GM18861 (cell line): ENCODE measurements around the gene SDK2.

Experiments used
- ATAC-seq: cut with Tn5 transposase; IDR thresholded peaks from one replicate; pipeline ENCODE4 v1.9.1; 2021; ENCODE audit not compliant: unreplicated experiment

SDK2 gene

DNA sequence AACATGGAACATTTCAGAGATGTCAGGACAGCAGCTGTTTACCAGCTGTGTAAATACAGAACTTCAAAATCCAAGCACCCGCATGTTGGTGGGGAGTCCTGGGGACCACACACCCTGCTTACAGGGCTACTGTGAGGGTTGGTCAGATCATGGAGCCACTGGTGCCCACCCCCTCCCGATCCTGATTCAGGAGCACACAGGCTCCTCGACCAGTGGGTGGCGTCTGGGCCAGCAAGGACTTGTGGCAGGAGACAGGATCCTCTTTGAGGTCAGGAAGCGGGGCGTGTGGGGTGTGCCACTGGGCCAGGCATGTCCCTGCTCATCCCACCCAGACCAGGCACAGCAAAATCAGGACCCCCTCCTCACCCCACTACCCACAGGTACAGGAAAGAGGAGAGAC, 83.6 kb downstream of the SDK2 start:
- no peak for ATAC-seq

DNA sequence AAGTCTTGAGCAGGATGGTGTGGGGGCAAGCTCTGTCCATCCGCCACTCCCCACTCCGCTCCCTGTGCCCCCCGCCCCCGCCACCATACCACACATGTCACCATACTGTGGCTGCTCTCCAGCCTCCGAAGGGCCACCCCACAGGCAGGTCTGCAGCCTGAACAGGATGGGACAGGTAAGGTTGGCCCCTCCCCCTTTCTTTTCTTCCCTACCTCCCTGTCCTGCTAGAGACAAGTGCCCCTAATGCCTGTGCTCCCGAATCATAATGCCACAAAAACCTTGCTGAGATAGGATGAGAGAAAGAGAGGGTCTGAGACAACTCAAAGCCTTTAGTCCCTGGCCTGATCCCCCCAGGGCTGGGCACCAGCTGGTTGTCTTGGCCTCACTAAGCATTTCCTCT, 84.7 kb downstream of the SDK2 start:
- no peak for ATAC-seq

DNA sequence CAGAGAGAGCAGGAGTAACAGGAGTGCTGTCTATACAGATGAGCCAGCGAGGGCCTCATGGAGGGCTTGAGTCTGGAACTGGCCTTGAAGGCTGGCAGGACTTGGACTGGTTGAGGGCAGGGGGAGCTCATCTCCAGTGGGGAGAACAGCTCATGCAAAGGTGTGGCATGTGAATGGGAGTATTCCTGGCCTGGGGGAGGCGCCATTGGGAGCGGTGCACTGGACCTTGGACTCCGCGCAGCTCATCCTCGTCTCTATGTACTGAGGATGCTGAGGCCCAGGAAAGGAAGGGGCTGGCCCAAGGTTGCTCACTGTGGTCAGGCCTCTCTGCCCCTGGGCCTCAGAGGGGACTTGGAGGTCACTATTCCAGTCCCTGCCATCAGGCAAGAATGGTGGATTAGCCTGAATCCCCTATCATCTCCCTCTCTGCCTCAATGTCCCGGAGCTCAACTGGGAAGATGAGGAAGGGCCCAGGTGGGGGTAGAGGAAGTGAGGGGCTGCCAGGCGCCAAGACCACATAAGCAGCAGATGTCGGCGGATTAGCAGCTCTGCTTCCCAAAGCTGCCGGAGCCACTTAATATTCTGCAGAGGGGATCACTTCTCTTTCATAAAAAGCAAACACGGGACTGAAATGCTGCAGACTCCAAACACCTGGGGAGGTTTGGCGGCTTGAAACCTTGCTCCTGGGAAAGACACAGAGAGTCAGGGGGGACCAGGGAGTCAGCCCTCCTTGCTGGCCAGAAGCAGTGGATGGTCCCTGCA, 88.9 kb downstream of the SDK2 start:
- no peak for ATAC-seq

DNA sequence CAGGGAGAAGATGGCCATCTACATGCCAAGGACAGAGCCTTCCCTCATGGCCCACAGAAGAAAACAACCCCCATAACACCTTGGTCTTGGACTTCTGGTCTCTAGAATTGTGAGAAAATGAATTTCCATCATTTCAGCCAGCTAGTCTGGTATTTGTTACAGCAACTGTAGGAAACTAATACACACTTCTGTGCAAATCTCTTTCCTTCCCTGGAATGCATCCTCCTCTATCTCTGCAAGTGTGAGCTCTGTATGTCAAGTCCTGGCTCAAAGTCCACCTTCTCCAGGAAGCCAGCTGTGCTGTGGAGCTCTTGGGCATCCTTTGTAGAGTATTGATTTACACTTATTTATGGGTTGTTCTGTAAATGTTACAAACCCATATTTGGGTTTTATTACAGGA, 89.7 kb downstream of the SDK2 start:
- ATAC-seq: no peak

DNA sequence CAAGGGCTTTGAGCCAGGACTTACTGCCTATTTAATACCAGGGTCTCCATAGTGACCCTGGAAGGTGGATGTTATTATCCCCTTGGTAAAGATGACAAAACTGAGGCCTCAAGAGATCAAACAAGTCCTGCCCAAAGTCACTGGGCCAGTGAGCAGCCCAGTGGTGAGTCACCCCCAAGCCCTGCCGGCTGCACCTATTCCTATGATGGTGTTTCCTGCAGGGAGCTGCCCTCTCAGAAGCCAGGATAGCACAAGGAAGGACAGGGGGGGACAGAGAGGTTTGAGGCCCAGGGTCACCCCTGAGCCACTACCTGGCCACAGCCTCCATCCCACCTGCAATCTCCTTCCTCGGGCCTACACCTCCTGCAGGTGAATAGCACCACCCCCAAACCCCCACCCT, 90.9 kb downstream of the SDK2 start:
- no peak for ATAC-seq

DNA sequence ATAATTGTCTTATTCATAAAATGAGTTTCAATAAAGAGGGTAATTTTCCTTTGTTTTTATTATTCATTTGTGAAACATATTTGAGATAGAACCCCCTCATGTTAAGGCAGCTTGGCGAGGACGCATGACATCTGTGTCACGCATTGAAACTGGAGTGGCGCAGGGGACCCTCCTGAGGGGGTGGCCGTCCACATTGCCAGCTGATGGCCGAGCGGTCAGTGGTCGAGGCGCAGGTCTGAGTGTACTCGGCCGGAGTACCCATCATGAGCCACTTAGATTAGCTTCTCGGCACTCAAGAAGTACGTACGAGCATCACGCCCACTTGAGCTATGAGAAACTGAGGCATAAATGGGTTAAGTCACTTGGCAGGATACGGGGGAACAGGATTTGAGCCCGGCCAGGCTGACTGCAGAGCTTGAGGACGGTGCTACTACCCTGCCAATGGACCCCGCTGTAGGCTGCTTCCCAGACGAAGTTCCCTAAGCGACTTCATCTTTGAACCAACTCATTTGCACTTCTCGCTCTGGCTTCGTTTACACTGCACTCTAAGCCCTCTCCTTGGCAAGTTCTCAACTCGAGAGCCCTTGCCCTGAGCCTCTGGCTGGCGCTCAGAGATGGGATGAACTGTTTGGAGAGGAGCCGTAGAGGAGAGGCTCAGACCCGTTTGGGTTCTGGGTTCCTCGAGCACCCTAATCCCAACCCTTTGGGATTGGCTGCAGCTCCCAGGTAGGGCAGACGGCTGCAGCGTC, 91.8 kb downstream of the SDK2 start:
- ATAC-seq: no peak

DNA sequence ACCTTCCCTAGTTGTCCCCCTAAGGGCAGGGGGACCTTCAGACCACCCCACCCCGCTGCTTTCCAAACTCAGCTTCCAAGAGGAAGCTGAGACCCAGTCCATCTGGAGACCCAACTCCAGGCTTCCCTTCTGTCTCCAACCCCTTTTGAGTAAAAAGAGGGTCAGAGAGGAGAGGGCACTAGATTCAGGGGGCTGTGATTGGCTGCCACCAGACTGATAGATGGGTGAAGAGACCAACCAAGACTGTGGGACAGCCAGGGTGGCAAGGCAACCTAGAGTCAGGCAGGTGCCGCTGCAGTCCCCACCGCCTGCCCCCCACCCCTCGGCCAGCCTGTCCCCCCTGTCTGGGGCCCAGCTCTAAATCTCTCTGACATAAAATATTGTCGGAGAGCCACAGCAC, 92.5 kb downstream of the SDK2 start:
- ATAC-seq: no peak

DNA sequence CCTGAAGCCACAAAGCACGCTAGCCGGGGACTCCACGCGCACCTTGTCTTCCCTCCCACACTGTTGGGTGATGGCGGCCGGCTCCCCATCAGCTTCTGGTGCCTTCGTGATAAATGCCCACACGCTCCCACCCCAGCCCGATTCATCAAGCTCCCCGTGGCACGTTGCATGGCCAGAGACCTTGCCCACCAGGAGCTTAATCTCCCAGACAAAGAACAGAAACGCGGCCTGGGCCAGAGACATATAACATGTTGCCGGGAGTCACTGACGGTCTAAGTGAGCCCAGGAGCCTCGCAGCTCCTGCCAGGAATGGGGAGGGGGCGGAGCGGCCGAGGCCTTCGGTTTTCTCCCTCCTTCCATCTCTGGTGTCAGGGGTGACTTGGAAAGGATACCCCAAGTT, 93.1 kb downstream of the SDK2 start:
- no peak for ATAC-seq

DNA sequence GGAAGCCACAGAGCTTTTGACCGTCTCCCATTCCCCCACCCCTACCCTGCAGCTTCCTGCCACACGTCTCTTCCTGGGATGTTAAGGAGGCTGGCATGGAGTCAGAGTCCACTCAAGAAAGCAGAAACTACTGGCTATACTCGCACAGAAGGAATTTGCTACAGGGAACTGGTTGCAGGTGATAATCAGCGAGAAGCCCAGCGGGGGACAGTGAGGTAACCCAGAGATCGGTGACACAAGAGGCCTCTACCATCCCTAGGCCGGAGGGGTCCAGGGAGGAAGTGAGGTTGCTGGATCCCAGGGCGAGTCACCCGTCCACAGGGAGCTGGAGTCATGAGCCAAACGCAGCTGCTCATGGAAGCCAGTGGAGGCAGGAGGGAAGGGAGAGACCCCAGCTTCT, 93.7 kb downstream of the SDK2 start:
- ATAC-seq: no peak

DNA sequence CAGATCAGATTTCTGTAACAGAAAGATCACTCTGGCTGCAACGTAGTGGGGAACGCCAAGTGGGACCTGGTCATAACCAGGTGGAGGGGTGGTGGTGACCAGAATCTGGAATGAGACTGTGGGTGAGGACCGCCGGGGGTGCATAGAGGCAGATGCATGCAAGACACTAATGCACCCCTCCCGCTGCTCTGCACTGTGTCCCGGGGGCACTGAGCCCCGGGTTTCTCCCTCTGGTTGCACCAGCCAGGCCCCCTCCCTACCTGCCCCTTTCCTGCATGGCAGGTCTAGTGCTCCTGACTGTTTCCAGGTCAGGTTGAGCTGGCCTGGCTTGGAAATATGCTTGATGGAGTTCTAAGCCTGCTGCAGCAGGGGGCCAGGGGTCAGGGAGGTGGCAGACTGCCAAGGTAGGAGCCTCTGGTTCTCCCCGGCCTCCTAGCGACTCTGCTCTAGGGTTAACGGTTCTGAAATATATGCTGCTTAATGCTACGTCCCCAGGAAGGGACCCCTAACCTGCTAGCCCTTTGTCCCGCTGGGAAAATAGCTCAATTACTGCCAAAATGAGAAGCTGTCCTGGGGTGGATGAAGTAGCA, 94.3 kb downstream of the SDK2 start:
- no peak for ATAC-seq

DNA sequence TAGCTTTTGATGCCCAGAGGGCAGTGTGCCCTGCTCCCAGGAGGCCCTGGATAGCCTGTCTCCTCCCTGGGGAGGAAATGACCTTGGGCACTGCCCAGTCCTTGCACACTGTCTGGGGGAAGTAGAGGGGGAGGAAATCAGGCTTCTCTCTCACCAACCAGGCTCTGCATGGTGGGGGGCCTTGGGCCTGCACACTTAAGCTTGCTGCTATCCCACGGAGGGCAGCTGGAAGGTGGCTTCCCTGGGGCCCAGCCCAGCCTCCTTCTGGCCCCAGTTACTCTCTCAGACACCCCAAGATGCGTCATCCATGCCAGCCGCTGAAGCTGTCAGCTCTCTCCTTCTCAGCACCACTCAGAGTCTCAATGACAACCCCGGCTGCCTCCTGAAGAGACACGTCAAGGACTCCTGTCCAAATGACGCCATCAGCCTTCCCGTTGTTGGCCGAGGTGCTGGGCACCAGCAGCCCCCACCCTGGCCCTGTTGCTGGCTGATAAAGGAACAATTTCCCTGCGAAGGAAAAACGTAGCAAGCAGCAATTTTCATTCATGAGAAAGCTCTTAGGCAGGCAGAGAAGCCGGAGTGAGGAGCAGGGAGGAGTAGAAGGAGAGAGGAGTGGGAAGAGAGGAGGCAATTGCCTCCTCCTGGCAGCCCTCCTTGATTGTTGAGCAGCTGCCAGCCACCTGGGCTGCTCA, 95.5 kb downstream of the SDK2 start:
- ATAC-seq: no peak

DNA sequence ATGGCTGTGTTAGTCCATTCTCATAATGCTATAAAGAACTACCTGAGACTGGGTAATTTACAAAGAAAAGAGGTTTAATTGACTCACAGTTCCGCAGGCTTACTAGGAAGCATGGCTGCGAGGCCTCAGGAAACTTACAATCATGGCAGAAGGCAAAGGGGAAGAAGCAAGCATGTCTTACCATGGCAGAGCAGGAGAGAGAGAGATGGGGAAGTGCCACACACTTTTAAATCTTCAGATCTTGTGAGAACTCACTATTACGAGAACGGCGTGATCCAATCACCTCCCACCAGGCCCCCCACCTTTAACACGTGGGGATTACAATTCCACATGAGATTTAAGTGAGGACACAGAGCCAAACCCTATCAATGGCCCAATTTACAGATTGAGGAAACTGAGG, 96.5 kb downstream of the SDK2 start:
- no peak for ATAC-seq

DNA sequence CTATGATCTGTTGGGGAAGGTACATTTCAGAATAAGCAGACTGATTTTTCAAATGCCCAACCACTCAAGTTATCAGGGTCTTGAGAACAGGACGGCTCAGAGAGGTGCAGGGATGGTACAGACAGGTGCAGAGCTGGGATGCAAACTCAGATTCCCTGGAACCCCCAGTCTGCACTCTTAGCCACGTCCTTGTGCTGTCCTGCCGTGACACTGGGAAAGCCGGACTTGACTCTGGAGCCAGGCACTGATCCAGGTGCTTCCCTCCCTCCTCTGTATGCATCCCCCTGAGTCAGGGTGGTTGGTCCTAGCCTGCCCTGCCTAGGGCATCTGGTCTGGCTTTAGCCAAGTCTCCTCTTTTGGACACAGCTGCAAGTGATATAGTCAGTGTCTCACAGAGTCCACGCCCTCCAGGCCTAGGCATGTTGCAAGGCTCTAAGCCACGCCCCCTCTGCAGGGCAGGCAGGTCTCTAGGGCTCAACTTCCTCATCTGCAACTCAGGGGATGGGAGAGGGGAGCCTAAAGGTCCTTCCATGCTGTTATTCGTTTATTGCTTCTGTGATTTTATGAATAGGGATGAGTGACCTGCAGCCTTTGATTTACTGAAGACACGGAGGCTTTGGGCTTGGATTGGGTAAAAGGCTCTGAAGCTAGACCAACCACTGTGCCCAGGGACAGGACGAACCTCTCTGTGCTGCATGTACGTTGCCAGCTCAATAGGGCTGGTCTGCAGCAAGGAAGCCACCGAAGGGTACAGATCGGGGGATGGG, 97.3 kb downstream of the SDK2 start:
- no peak for ATAC-seq

DNA sequence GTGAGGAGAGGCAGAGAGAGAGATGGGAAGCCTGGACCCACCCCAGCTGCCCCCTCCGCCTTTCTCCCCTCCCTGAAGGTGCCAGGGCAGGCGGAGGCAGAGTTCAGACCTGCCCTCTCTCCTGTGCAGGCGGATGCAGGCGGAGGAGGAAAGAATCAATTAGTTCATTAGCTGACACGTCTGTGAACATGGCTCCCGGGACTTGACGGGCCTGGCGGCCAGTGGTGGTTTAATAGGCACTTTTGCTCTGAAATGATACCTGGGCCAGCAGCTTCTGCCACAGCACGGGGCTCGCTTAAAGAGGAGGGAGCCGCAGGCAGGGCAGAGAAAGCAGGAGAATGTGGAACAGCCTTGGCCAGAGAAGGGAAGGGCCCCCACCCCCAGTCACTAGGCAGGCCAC, 98.1 kb downstream of the SDK2 start:
- no peak for ATAC-seq

DNA sequence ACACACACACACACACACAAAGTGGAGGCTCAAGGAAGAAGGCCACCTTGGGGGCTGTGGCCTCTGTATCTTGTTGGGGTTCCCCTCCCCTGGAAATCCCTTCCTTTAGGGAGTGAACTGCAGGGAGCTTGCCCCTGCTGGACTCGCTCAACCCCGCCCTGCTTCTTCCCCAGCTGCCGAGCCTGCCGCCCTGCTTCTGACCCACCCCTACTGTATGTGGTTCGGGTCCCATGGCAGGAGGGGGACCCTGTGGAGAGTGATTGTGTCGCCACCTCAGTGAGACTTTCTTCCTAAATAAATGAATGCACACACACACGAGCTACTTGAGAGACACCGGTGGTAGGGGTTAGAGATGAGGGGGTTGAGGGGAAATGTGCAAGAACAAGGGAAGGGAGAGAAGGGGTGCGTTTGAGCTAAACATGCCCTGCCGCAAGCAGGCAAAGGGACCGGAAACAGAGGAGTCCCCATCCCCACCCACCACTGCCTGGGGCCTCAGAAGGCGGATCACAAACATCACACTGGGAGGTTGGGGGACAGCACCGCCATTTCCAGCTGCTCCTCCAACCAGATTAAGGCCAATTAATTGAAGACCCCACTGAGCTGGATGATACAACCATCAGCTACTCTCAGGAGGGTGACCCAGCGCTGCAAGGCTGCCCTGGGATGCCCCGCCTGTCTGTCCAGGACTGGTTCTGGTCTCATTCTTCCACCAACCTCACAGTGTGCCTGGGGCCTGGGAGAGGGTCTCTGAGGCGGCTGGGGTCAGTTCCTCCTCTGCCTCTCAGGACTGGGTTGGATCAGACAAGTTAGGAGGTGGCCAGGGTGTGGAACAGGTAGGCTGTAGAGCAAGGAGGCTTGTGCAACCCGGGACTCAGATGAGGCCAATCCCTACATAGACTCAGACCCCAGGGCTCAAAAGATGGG, 98.9 kb downstream of the SDK2 start:
- no peak for ATAC-seq

DNA sequence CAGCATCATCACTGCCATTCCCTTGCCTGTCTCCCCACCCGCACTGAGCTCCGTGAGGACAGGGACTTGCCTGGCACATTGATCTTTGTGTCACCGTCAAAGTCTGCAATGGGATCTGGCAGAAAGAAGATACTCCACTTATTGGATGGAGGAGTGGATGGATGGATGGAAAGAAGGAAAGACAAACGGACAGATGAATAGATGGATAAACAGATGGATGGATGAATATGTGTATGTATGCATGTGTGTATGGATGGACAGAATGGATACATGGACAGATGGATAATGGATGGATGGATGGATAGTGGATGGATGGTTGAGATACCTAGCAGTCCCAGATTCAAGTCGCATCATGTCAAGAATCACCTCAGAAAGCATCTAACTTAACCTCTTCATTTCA, 99.9 kb downstream of the SDK2 start:
- no peak for ATAC-seq

DNA sequence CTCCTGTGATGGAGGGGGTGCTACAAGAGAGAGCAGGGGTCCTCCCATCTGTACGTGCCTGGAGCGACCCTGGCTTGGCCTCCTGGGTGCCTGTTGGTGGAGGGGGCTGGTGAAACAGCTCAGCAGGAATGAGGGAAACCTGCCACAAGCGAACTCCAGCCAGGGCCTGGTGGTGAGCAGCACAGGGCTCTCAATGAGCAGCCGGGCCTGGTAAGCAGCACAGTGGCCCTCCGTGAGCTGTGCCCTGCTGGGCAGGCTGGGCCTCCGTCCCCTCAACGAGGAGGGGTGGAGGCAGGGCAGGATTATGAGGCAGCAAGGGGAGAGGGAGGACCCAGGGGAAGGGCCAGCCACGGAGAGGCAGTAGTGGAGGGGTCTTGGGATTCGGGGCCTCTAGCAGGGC, 101.9 kb downstream of the SDK2 start:
- no peak for ATAC-seq

DNA sequence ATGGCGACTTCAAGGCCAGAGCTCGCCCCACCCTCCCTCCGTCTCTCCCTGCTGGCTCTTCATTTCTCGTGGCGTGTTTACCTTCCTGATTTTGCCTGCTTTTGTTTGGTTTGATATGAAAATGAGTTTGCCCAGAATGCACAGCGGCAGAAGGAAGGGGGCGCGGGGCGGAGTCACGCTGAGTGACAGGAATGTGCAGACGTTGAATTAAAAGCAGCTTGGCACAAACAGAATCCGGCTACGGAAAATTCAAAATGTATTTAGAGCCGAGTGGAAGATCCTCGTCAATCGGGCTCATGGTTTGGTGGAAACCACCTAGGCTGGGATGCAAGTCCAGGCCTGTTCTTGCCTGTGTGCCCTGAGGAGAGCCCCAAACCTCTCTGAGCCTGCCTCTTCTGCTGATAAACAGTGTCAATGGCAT, 102.7 kb downstream of the SDK2 start:
- ATAC-seq: no peak

DNA sequence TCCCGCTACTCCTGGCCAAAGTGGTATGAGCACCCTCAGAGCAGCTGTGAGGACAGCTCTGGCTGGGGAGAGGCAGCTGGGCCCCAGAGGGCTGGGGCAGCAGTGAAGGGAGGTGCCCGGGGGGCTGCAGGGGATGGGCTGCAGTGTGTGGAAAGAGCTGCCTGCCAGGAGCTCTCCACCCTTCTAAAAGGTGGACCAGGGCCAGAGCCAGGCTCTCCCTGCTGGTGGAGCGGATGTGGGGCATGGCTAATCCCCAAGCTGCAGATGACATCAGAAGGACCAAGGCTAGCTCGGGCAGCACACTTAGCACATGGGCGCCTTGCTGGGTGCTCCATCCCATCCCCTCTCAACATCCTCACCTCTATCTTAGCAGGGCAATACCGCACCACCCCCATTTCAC, 103.1 kb downstream of the SDK2 start:
- ATAC-seq: no peak

DNA sequence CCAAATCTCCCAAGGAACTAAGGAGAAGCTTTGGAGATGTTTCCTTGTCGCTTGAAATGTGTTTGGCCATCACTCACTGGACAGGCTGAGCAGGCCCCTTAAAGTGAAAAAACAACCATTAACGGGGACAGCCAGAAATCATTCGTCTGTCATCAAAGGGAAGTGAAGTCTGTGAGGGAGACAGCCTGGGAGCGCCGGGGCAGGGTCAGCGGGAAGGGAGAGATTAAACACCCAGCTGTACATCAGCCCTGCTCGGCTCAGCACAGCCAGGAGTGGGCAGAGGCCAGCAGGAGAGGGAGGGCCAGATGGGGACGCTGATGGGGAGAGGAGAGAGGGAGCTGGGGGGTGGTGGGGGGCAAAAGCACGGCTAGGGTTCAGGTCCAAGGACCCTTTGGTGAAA, 105.1 kb downstream of the SDK2 start:
- no peak for ATAC-seq
